Measurements from ENCODE around the gene CBARP. TPM values are rescaled to one million over a fixed set of nuclear protein-coding genes. Genes with fewer than 3 reads are reported as not detected.

The CBARP gene
- total RNA-seq, 2 experiments from 2014 or later: 0.49 to 0.86 TPM

- Mint-ChIP-seq H3K36me3 (ENCODE audit: low read depth) (peaks cover 46% of the 10 kb centered on the region), H3K27ac (peak overlapping the region; percentile 68), H3K27me3 (no peaks in the 10 kb centered on the region), H3K9me3 (no peaks in the 10 kb centered on the region), H3K4me3 (no peak overlapping the region), H3K4me1 (ENCODE audit: low read depth) (peaks cover 44% of the 10 kb centered on the region)
- ATAC-seq (no peak), DNase-seq (no peak)
- intact Hi-C loops (cut with micrococcal nuclease): no loop called here
- no peak for TF ChIP-seq CTCF (IDR thresholded peaks at IDR 0.05)
- CTCF ChIA-PET: interaction anchor here (3.0 to 16.1 kb wide), 2 partner anchors 10 to 13 kb away, joined by 14 to 449 read pairs; partner anchors contain the start of gene ATP5F1D
- POLR2A ChIA-PET: interaction anchor here (0.9 to 1.8 kb wide), 2 partner anchors 13 to 18 kb away, joined by 3 to 8 read pairs; partner anchors contain the start of gene FAM174C
These were observed 19.1 kb upstream of the CBARP start for GRCh38 chr19:1256646-1257474.

GRCh38 chr19:1255186-1256161 is 17.7 kb upstream of the CBARP start:
- TF ChIP-seq CTCF (IDR thresholded peaks at IDR 0.05): no peak
- no peak overlapping the region for H3K4me3 Mint-ChIP-seq
- H3K27ac Mint-ChIP-seq: peak overlapping the region; percentile 57
- peaks cover 49% of the 10 kb centered on the region for H3K36me3 Mint-ChIP-seq (ENCODE audit: low read depth)
- H3K4me1 Mint-ChIP-seq (ENCODE audit: low read depth): peaks cover 39% of the 10 kb centered on the region
- intact Hi-C loops (cut with micrococcal nuclease): no loop called here
- no peaks in the 10 kb centered on the region for H3K9me3 Mint-ChIP-seq
- POLR2A ChIA-PET: interaction anchor here (0.8 to 1.8 kb wide), 5 partner anchors 11 to 16 kb away, joined by 3 to 8 read pairs (median 4); partner anchors contain the start of gene CIRBP
- H3K27me3 Mint-ChIP-seq: no peaks in the 10 kb centered on the region
- DNase-seq (no peak), ATAC-seq (no peak)
- CTCF ChIA-PET: interaction anchor here (3.0 to 16.1 kb wide), 2 partner anchors 11 to 12 kb away, joined by 14 to 449 read pairs; partner anchors contain the start of gene ATP5F1D

- Mint-ChIP-seq H3K36me3 (ENCODE audit: low read depth) (peaks cover 51% of the 10 kb centered on the region), H3K4me3 (no peak overlapping the region), H3K4me1 (ENCODE audit: low read depth) (peaks cover 35% of the 10 kb centered on the region), H3K27ac (peak overlapping the region; percentile 57), H3K9me3 (no peaks in the 10 kb centered on the region), H3K27me3 (no peaks in the 10 kb centered on the region)
- CTCF ChIA-PET: interaction anchor here (3.0 to 16.1 kb wide), 2 partner anchors 11 to 12 kb away, joined by 14 to 449 read pairs; partner anchors contain the start of gene ATP5F1D
- no peak for ATAC-seq
- TF ChIP-seq CTCF (IDR thresholded peaks at IDR 0.05): no peak
- no peak for DNase-seq
- intact Hi-C loops (cut with micrococcal nuclease): no loop called here
- POLR2A ChIA-PET: interaction anchor here (1.0 to 1.8 kb wide), 5 partner anchors 10 to 15 kb away, joined by 3 to 8 read pairs (median 4); partner anchors contain the start of gene CIRBP
These were observed 16.9 kb upstream of the CBARP start for GRCh38 chr19:1254530-1255185.

- ChIA-PET POLR2A (interaction anchor here (0.8 to 1.9 kb wide), 6 partner anchors 7 to 26 kb away, joined by 3 to 30 read pairs (median 6); partner anchors contain the start of gene CIRBP), CTCF (interaction anchor here (2.6 to 16.1 kb wide), 2 partner anchors 10 to 13 kb away, joined by 30 to 449 read pairs; partner anchors contain the start of gene ATP5F1D)
- Mint-ChIP-seq H3K4me3 (no peak overlapping the region), H3K4me1 (ENCODE audit: low read depth) (peaks cover 32% of the 10 kb centered on the region), H3K9me3 (no peaks in the 10 kb centered on the region), H3K27me3 (no peaks in the 10 kb centered on the region), H3K27ac (peak overlapping the region; percentile 57), H3K36me3 (ENCODE audit: low read depth) (peaks cover 50% of the 10 kb centered on the region)
- ATAC-seq (no peak), DNase-seq (no peak)
- intact Hi-C loops (cut with micrococcal nuclease): no loop called here
- no peak for TF ChIP-seq CTCF (IDR thresholded peaks at IDR 0.05)
These were observed 16.3 kb upstream of the CBARP start for GRCh38 chr19:1254081-1254527.

Data from activated CD8-positive, alpha-beta T cell treated with anti-CD3 and anti-CD28 coated beads for 36 hours (primary cell).